Head of caudate nucleus (tissue), 42 donors: ENCODE data around the gene FXYD3.
"Not testable (repeated sequence)": the region's sequence is repeated elsewhere in the genome, so short reads cannot be mapped to it uniquely, and the experiment has no call there.

Source experiments
- DNase-seq, 42 donors: peaks; one replicate each; pipeline versions ENCODE4 v3.0.0 to v3.0.0-alpha.2; 2020 to 2021; ENCODE audit warnings: mixed read lengths in 7 of 42
- intact Hi-C: fragments of 100-400 bp; cut with DNase I; formaldehyde crosslinking; loops from one replicate; pipeline ENCODE4 v1.15.0; 2022

Gene FXYD3

GRCh38 chr19:35151273-35152065 lies 35.8 kb downstream of the FXYD3 start:
- intact Hi-C loops, result no loop called here
- DNase-seq, result no peak

GRCh38 chr19:35153129-35153522 lies 37.5 kb downstream of the FXYD3 start:
- DNase-seq, intact Hi-C loops: not testable (repeated sequence)

GRCh38 chr19:35153701-35154524 lies 38.3 kb downstream of the FXYD3 start:
- intact Hi-C loops, result no loop called here
- DNase-seq, result no peak

GRCh38 chr19:35154525-35155406 lies 39.1 kb downstream of the FXYD3 start, which contains the start of gene FXYD5:
Gene FXYD5, plus strand, starts transcription at chr19:35154735. Its CDS starts 816 bp downstream, at chr19:35155551.
- intact Hi-C loops, result no loop called here
- peak in 8 of 42 donors; percentile 11 to 63 (median 26) for DNase-seq

- DNase-seq, result no peak
- intact Hi-C loops, result no loop called here
Observed at GRCh38 chr19:35155441-35155840, 39.8 kb downstream of the FXYD3 start.

GRCh38 chr19:35155981-35156672 lies 40.5 kb downstream of the FXYD3 start:
- DNase-seq, result no peak
- intact Hi-C loops, result no loop called here

GRCh38 chr19:35156673-35157014 lies 41.0 kb downstream of the FXYD3 start:
- no peak for DNase-seq
- intact Hi-C loops, result no loop called here

GRCh38 chr19:35157431-35157830 lies 41.8 kb downstream of the FXYD3 start:
- intact Hi-C loops, result no loop called here
- no peak for DNase-seq

- DNase-seq, result no peak
- intact Hi-C loops, result no loop called here
Observed at GRCh38 chr19:35159606-35160005, 44.0 kb downstream of the FXYD3 start.

- intact Hi-C loops, result no loop called here
- no peak for DNase-seq
Observed at GRCh38 chr19:35160629-35161433, 45.2 kb downstream of the FXYD3 start.

- intact Hi-C loops, result no loop called here
- DNase-seq, result no peak
Observed at GRCh38 chr19:35161434-35161743, 45.8 kb downstream of the FXYD3 start.

GRCh38 chr19:35162471-35163326 lies 47.1 kb downstream of the FXYD3 start:
- DNase-seq, result no peak
- intact Hi-C loops, result no loop called here

GRCh38 chr19:35164418-35164817 lies 48.8 kb downstream of the FXYD3 start:
- intact Hi-C loops, result no loop called here
- no peak for DNase-seq

GRCh38 chr19:35165200-35166058 lies 49.8 kb downstream of the FXYD3 start:
- DNase-seq, result no peak

GRCh38 chr19:35166100-35167063 lies 50.8 kb downstream of the FXYD3 start:
- DNase-seq, result no peak
- intact Hi-C loops, result no loop called here

More at GRCh38 chr19:35165200-35166058, 49.8 kb downstream of the FXYD3 start:
- intact Hi-C loops, result no loop called here
